Measurements from ENCODE around the gene FHIP1B. TPM values are rescaled to one million over a fixed set of nuclear protein-coding genes. Genes with fewer than 3 reads are reported as not detected.

The FHIP1B gene
- total RNA-seq, 1 experiment from 2014 or later = 32.1 TPM

GRCh38 chr11:6283453-6284023 is 49.1 kb upstream of the FHIP1B start:
- BruUV-seq (replicated peaks) = no TSS peak
- Histone ChIP-seq H3K79me2 (ENCODE audit: insufficient read depth, low read length) (no peaks in the 10 kb centered on the region), H3K36me3 (ENCODE audit: control insufficient read depth in 1 of 2, insufficient read depth in 2 of 2, low read length in 2 of 2) (no peaks in the 10 kb centered on the region), H3K9ac (ENCODE audit: low read length) (no peak overlapping the region), H3K27me3 (ENCODE audit: insufficient read depth, low read length) (peaks cover 31% of the 10 kb centered on the region), H3K9me2 (ENCODE audit: insufficient read depth) (no peaks in the 10 kb centered on the region), H3K9me3 (ENCODE audit: control insufficient read depth in 1 of 2, insufficient read depth in 1 of 2, low read depth in 1 of 2, low read length in 2 of 2) (no peaks in the 10 kb centered on the region), H3K27ac (ENCODE audit: low read depth, low read length) (no peak overlapping the region), H4K20me1 (ENCODE audit: insufficient read depth) (no peaks in the 10 kb centered on the region), H2AFZ (ENCODE audit: low read depth, low read length, poor library complexity, severe bottlenecking) (no peak overlapping the region), H3K4me3 (replicated peaks in 1 of 2; ENCODE audit: low read depth in 1 of 2, low read length in 2 of 2) (no peak overlapping the region), H3K4me1 (ENCODE audit: control insufficient read depth in 1 of 2, insufficient read depth in 2 of 2, low read length in 2 of 2) (peaks cover 0 to 9% of the 10 kb centered on the region in 2 experiments; a peak in 3 of 4 replicates), H3K4me2 (ENCODE audit: low read length) (no peak overlapping the region)
- CTCF ChIA-PET = interaction anchor here (2.4 to 3.9 kb wide), 4 partner anchors 9 to 80 kb away, joined by 12 to 22 read pairs (median 13); no protein-coding TSS in a partner anchor
- POLR2A ChIA-PET = interaction anchor here (2.0 kb wide), 1 partner anchor 33 kb away, joined by 5 read pairs; no protein-coding TSS in a partner anchor
- DNase-seq (ENCODE audit: low read depth, low spot score) (no peak), ATAC-seq (no peak)
- TF ChIP-seq ZNF274 (IDR thresholded peaks at IDR 0.05; ENCODE audit: low read depth, low read length) = no peak
- no peak for TF ChIP-seq RAD21 (IDR thresholded peaks at IDR 0.05; ENCODE audit: low read depth)
- TF ChIP-seq FOSL1 (IDR thresholded peaks at IDR 0.05; ENCODE audit: low read depth) = no peak
- no peak for TF ChIP-seq POLR2A (IDR thresholded peaks at IDR 0.05; ENCODE audit: borderline replicate concordance, extremely low read depth, insufficient read depth, insufficient read length)
- no peak for TF ChIP-seq ZFX (IDR thresholded peaks at IDR 0.05)
- TF ChIP-seq CTCF (IDR thresholded peaks at IDR 0.05 in 2 of 3, conservative IDR thresholded peaks at IDR 0.05 in 1 of 3; ENCODE audit: borderline replicate concordance in 1 of 3, insufficient read depth in 1 of 3, low read depth in 2 of 3, low read length in 2 of 3) = no peak
- no peak for TF ChIP-seq EZH2phosphoT487 (IDR thresholded peaks at IDR 0.05; ENCODE audit: borderline replicate concordance)
- TF ChIP-seq ZBTB33 (IDR thresholded peaks at IDR 0.05; ENCODE audit: extremely low read depth, insufficient replicate concordance, low read length) = no peak
- no peak for TF ChIP-seq EGR1 (IDR thresholded peaks at IDR 0.05; ENCODE audit: low read depth)
- TF ChIP-seq EZH2 (IDR thresholded peaks at IDR 0.05) = no peak
- TF ChIP-seq MAX (IDR thresholded peaks at IDR 0.05) = no peak
- no peak for TF ChIP-seq YY1 (IDR thresholded peaks at IDR 0.05; ENCODE audit: extremely low read depth, insufficient replicate concordance, low read depth, low read length)
- TF ChIP-seq ATF3 (IDR thresholded peaks at IDR 0.05) = no peak
- TF ChIP-seq SIN3A (IDR thresholded peaks at IDR 0.05; ENCODE audit: low read depth) = no peak
- no peak for TF ChIP-seq ELF1 (IDR thresholded peaks at IDR 0.05; ENCODE audit: borderline replicate concordance, low read depth)
- TF ChIP-seq JUND (IDR thresholded peaks at IDR 0.05) = no peak
- no peak for TF ChIP-seq CEBPB (IDR thresholded peaks at IDR 0.05; ENCODE audit: low read depth)
- TF ChIP-seq SRF (IDR thresholded peaks at IDR 0.05; ENCODE audit: low read depth) = no peak
- TF ChIP-seq TCF7L2 (IDR thresholded peaks at IDR 0.05; ENCODE audit: borderline replicate concordance, extremely low read depth, insufficient read depth, insufficient read length) = no peak
- TF ChIP-seq SP1 (IDR thresholded peaks at IDR 0.05; ENCODE audit: low read depth) = no peak
- intact Hi-C loops (cut with micrococcal nuclease) = no loop called here
- RAD21 ChIA-PET (ENCODE audit: low non-redundant PET in 1 of 2, low total read pairs in 2 of 2, uncharacterized antibody in 2 of 2, unreplicated experiment in 2 of 2) = no interaction called here

Measured in HCT116 (cell line).